ENCODE results near the gene TLX1. TPM values are rescaled to one million over a fixed set of nuclear protein-coding genes. Genes with fewer than 3 reads are reported as not detected.

TLX1 gene
- polyA plus RNA-seq, 1 experiment: not detected

DNA sequence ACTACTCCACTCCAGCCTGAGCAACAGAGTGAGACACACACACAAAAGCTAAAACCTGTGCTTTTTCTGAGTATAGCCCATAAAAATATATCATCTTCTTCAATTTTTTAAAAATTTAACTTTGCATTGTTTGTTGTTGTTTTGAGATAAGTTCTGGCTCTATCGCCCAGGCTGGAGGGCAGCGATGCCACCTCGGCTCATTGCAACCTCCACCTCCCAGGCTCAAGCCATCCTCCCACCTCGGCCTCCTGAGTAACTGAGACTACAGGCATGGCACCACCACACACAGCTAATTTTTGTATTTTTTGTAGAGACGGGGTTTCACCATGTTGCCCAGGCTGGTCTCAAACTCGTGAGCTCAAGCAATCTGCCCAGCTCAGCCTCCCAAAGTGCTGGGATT lies 14.3 kb upstream of the TLX1 start:
- POLR2A ChIA-PET: no interaction called here
- Histone ChIP-seq H3K36me3 (ENCODE audit: control insufficient read depth, insufficient read depth, low read length) (no peaks in the 10 kb centered on the region), H3K4me3 (ENCODE audit: low read depth, low read length) (no peak overlapping the region), H3K27me3 (ENCODE audit: control insufficient read depth, insufficient read depth, low read length) (peaks cover 45% of the 10 kb centered on the region)
- CTCF ChIA-PET: interaction anchor here (1.1 to 2.1 kb wide), 2 partner anchors 21 to 26 kb away, joined by 5 to 7 read pairs; no protein-coding TSS in a partner anchor
- TF ChIP-seq, protein P1, sequence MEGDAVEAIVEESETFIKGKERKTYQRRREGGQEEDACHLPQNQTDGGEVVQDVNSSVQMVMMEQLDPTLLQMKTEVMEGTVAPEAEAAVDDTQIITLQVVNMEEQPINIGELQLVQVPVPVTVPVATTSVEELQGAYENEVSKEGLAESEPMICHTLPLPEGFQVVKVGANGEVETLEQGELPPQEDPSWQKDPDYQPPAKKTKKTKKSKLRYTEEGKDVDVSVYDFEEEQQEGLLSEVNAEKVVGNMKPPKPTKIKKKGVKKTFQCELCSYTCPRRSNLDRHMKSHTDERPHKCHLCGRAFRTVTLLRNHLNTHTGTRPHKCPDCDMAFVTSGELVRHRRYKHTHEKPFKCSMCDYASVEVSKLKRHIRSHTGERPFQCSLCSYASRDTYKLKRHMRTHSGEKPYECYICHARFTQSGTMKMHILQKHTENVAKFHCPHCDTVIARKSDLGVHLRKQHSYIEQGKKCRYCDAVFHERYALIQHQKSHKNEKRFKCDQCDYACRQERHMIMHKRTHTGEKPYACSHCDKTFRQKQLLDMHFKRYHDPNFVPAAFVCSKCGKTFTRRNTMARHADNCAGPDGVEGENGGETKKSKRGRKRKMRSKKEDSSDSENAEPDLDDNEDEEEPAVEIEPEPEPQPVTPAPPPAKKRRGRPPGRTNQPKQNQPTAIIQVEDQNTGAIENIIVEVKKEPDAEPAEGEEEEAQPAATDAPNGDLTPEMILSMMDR (IDR thresholded peaks at IDR 0.05; ENCODE audit: insufficient read depth, low read depth, low read length): no peak
- no peak for DNase-seq (ENCODE audit: low read depth)

DNA sequence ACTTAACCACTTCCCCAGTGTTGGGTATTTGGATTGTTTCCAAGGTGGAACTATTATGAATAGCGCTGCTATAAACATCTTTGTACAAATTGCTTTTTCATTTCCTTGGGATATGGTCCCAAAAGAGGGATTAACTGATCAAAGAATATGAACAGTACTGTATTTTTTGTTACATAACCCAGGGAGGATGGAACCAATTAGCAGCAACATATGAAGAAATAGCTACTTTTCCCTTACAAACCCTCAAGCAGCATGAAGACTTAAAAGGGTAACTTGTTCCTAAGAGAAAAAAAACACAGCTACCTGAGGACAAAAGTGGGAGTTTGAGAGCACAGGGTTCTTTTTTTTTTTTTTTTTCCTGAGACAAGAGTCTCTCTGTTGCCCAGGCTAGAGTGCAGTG lies 13.1 kb upstream of the TLX1 start:
- peaks cover 50% of the 10 kb centered on the region for H3K27me3 ChIP-seq (ENCODE audit: control insufficient read depth, insufficient read depth, low read length)
- H3K4me3 ChIP-seq (ENCODE audit: low read depth, low read length): no peak overlapping the region
- H3K36me3 ChIP-seq (ENCODE audit: control insufficient read depth, insufficient read depth, low read length): no peaks in the 10 kb centered on the region
- POLR2A ChIA-PET: no interaction called here
- TF ChIP-seq, protein P1 (IDR thresholded peaks at IDR 0.05; ENCODE audit: insufficient read depth, low read depth, low read length): no peak
- CTCF ChIA-PET: interaction anchor here (0.6 to 1.8 kb wide), 6 partner anchors 18 to 638 kb away, joined by 3 to 7 read pairs (median 4); no protein-coding TSS in a partner anchor
- DNase-seq (ENCODE audit: low read depth): no peak

DNA sequence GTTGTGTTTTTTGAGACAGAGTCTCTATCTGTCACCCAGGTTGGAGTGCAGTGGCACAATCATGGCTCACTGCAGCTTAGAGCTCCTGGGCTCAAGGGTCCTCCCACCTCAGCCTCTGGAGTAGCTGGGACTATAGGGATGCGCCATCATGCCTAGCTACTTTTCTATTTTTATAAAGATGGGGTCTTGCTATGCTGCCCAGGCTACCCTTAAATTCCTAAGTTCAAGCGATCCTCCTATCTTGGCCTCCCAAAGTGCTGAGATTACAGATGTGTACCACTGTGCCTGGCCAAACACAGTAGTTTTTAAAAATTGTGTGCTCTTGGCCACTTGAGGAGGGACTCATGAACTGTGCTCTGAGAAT lies 10.6 kb upstream of the TLX1 start:
- DNase-seq (ENCODE audit: low read depth): no peak
- TF ChIP-seq, protein P1 (IDR thresholded peaks at IDR 0.05; ENCODE audit: insufficient read depth, low read depth, low read length): no peak
- Histone ChIP-seq H3K27me3 (ENCODE audit: control insufficient read depth, insufficient read depth, low read length) (peaks cover 57% of the 10 kb centered on the region), H3K4me3 (ENCODE audit: low read depth, low read length) (no peak overlapping the region; the same call in 1 of the 2 replicates), H3K36me3 (ENCODE audit: control insufficient read depth, insufficient read depth, low read length) (no peaks in the 10 kb centered on the region)
- ChIA-PET POLR2A (no interaction called here), CTCF (interaction anchor here (1.0 kb wide), 1 partner anchor 22 kb away, joined by 4 read pairs; no protein-coding TSS in a partner anchor)

DNA sequence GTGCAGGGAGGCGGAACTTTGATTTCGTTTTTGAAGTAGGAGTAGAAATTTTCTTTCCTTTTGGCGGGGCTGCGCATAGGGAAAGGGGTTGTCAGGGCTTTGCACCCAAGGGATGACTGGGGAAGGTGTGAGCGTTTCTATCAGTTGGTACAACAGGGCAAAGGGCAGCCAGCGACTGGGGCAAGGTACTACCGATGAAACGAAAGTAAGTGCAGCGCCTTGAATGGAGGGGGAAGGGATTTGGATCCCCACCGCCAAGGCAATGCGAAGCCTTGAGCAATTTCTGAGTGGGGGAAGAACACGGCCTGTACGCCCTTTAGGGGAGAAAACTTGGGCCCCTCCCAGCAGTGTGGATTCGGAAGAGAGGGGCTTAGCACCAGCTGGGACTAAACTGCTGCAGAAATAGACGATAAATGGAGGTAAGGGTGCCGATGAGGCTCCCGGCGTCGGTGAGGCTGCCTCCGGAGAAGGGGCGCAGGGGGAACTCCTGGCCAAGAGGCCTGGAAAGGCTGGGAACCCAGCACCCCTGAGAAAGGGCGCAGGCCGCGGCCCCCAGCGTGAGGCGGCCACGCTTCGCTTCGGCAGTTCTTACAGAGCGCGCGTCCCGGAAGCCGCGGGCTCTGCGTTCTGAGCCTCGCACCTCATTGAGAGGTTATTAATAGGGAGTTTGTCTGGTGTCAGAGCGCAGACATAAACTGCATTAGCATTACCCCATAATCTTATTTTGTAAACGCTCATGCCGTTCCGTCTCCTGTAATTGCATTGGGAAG lies 10.0 kb upstream of the TLX1 start:
- TF ChIP-seq, protein P1 (IDR thresholded peaks at IDR 0.05; ENCODE audit: insufficient read depth, low read depth, low read length): no peak
- no peak for DNase-seq (ENCODE audit: low read depth)
- ChIA-PET POLR2A (no interaction called here), CTCF (interaction anchor here (1.0 to 1.9 kb wide), 2 partner anchors 21 kb away, joined by 4 to 10 read pairs; no protein-coding TSS in a partner anchor)
- no peaks in the 10 kb centered on the region for H3K36me3 ChIP-seq (ENCODE audit: control insufficient read depth, insufficient read depth, low read length)
- H3K4me3 ChIP-seq (ENCODE audit: low read depth, low read length): peak overlapping the region; percentile 16
- H3K27me3 ChIP-seq (ENCODE audit: control insufficient read depth, insufficient read depth, low read length): peaks cover 60% of the 10 kb centered on the region

DNA sequence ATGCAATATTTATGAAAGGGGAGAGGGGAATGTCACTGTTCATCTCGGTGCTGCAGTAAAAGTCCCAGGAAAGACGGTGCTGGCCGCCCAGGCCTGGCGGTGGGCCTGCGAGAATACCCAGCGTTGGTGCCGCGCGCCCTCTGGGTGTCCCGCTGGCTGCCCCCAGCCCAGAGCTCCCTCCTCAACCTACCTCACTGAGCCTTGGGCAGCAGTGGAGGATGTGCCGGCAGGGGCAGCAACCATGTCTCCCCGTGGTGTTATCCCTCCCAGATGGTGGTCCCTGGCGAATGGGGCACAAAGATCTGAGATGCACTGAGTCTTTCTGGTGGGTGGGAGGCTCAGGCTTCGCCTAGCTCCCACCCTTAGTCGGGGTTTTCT lies 9.5 kb upstream of the TLX1 start:
- TF ChIP-seq, protein P1 (IDR thresholded peaks at IDR 0.05; ENCODE audit: insufficient read depth, low read depth, low read length): no peak
- H3K36me3 ChIP-seq (ENCODE audit: control insufficient read depth, insufficient read depth, low read length): no peaks in the 10 kb centered on the region
- no peak overlapping the region for H3K4me3 ChIP-seq (ENCODE audit: low read depth, low read length)
- ChIA-PET CTCF (interaction anchor here (0.9 to 1.9 kb wide), 3 partner anchors 18 to 21 kb away, joined by 3 to 10 read pairs (median 3); no protein-coding TSS in a partner anchor), POLR2A (no interaction called here)
- DNase-seq (ENCODE audit: low read depth): no peak
- peaks cover 61% of the 10 kb centered on the region for H3K27me3 ChIP-seq (ENCODE audit: control insufficient read depth, insufficient read depth, low read length)

Data from BJ (cell line).